SU-DHL-6 (cell line): Measurements from ENCODE around the gene ST6GALNAC3.

Experiments used
- H2AFZ ChIP-seq: fragments of 200-600 bp; sonication (generic); 2 replicates; pipeline ENCODE4 v1.6.1; 2014; ENCODE audit warnings: low read depth, mild to moderate bottlenecking, moderate library complexity, mixed read lengths, antibody characterized with exemption, low read length; ENCODE audit not compliant: severe bottlenecking
- H3F3A ChIP-seq: fragments of 200-600 bp; shearing (Covaris generic); 2 replicates; pipeline ENCODE4 v1.6.0; 2016; ENCODE audit warnings: antibody characterized with exemption, mild to moderate bottlenecking; ENCODE audit not compliant: insufficient read depth
- H3K27ac ChIP-seq: fragments of 200-600 bp; sonication (generic); 2 replicates; pipeline ENCODE4 v1.5.1; 2016; ENCODE audit warnings: low read depth, mild to moderate bottlenecking, low read length, moderate library complexity, mixed read lengths
- H3K27me3 ChIP-seq: fragments of 200-600 bp; sonication (generic), shearing (Covaris generic); 2 replicates; pipeline ENCODE4 v1.6.0; 2014; ENCODE audit warnings: mild to moderate bottlenecking, low read length
- H3K36me3 ChIP-seq: fragments of 200-600 bp; sonication (generic); 2 replicates; pipeline ENCODE4 v1.6.1; 2014; ENCODE audit warnings: mild to moderate bottlenecking, low read length, mixed read lengths
- H3K4me2 ChIP-seq: fragments of 300-600, 200-600 bp; shearing (Covaris generic), sonication (generic); 2 replicates; pipeline ENCODE4 v1.6.0; 2014; ENCODE audit warnings: low read length, low read depth, mild to moderate bottlenecking; ENCODE audit not compliant: poor library complexity, severe bottlenecking
- H3K4me3 ChIP-seq: fragments of 200-600 bp; sonication (generic); 2 replicates; pipeline ENCODE4 v1.5.1; 2014; ENCODE audit warnings: antibody characterized with exemption, low read length, mild to moderate bottlenecking, mixed read lengths; ENCODE audit not compliant: insufficient read depth, poor library complexity, severe bottlenecking
- H3K79me2 ChIP-seq: fragments of 200-600 bp; sonication (generic); 2 replicates; pipeline ENCODE4 v1.6.1; 2014; ENCODE audit warnings: mild to moderate bottlenecking, low read length, moderate library complexity; ENCODE audit not compliant: insufficient read depth
- H3K9ac ChIP-seq: fragments of 200-600 bp; sonication (generic); 2 replicates; pipeline ENCODE4 v1.7.0; 2014; ENCODE audit warnings: mild to moderate bottlenecking, low read length
- H3K9me2 ChIP-seq: fragments of 200-600 bp; sonication (generic); replicated peaks from 2 replicates; pipeline ENCODE4 v1.6.1; 2014; ENCODE audit warnings: low read length; ENCODE audit not compliant: insufficient read depth
- H3K9me3 ChIP-seq: fragments of 200-600 bp; sonication (generic); 2 replicates; pipeline ENCODE4 v1.6.1; 2014; ENCODE audit warnings: low read length, mixed read lengths; ENCODE audit not compliant: insufficient read depth
- H4K20me1 ChIP-seq: fragments of 200-600 bp; sonication (generic); 2 replicates; pipeline ENCODE4 v1.6.1; 2014; ENCODE audit warnings: low read depth, mild to moderate bottlenecking, antibody characterized with exemption, low read length, moderate library complexity, mixed read lengths
- CTCF ChIP-seq: fragments of 200-600 bp; sonication (generic); IDR thresholded peaks from one replicate; pipeline ENCODE4 v1.5.1; 2017; ENCODE audit warnings: antibody characterized with exemption, mild to moderate bottlenecking, low read length, moderate library complexity; ENCODE audit not compliant: insufficient read depth, poor library complexity, severe bottlenecking
- EZH2phosphoT487 ChIP-seq: fragments of 200-600 bp; sonication (generic), shearing (Covaris generic); conservative IDR thresholded peaks from 2 replicates; pipeline ENCODE4 v1.6.1; 2018; ENCODE audit warnings: mild to moderate bottlenecking, antibody characterized with exemption, low read length, moderate library complexity, mixed read lengths

ST6GALNAC3 gene

GRCh38 chr1:76129731-76130130 lies 55.2 kb downstream of the ST6GALNAC3 start:
- Histone ChIP-seq H3F3A (no peaks in the 10 kb centered on the region), H3K36me3 (no peaks in the 10 kb centered on the region), H3K27ac (no peak overlapping the region), H2AFZ (no peak overlapping the region), H3K4me2 (no peak overlapping the region), H3K9me3 (no peaks in the 10 kb centered on the region), H3K4me3 (no peak overlapping the region), H3K9me2 (no peaks in the 10 kb centered on the region), H3K79me2 (no peaks in the 10 kb centered on the region), H3K27me3 (no peaks in the 10 kb centered on the region), H4K20me1 (no peaks in the 10 kb centered on the region), H3K9ac (no peak overlapping the region)
- TF ChIP-seq CTCF, result no peak
- no peak for TF ChIP-seq EZH2phosphoT487

DNA sequence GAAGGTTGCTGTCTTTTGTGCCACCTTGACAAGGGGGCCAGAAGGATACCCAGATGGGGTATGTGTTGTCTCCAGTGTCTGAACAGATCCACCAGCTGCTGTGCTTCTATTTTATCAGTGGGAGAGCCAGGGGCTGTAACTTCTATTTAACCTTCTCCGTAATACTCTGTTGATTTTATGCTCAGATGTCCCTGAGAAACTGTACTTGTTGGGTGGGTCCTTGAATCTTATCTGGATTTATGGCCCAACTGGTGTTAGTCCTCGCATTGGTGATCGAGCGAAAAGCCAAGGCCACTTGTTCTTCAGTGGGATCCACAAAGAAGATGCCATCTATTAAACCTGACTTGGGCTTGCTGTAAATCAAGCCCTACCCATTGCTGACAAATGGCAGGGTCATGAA lies 56.4 kb downstream of the ST6GALNAC3 start:
- Histone ChIP-seq H3K27ac (no peak overlapping the region), H3K4me3 (no peak overlapping the region), H3K4me2 (no peak overlapping the region), H3F3A (no peaks in the 10 kb centered on the region), H3K9ac (no peak overlapping the region), H3K9me3 (no peaks in the 10 kb centered on the region), H4K20me1 (no peaks in the 10 kb centered on the region), H2AFZ (no peak overlapping the region), H3K9me2 (no peaks in the 10 kb centered on the region), H3K36me3 (no peaks in the 10 kb centered on the region), H3K79me2 (no peaks in the 10 kb centered on the region), H3K27me3 (no peaks in the 10 kb centered on the region)
- TF ChIP-seq CTCF (no peak), EZH2phosphoT487 (no peak)

GRCh38 chr1:76133977-76134376 lies 59.4 kb downstream of the ST6GALNAC3 start:
- Histone ChIP-seq H3K27me3 (no peaks in the 10 kb centered on the region), H3K4me2 (no peak overlapping the region), H3K4me3 (no peak overlapping the region), H2AFZ (no peak overlapping the region), H3K9me3 (no peaks in the 10 kb centered on the region), H4K20me1 (no peaks in the 10 kb centered on the region), H3K27ac (no peak overlapping the region), H3F3A (no peaks in the 10 kb centered on the region), H3K9ac (no peak overlapping the region), H3K9me2 (no peaks in the 10 kb centered on the region), H3K79me2 (no peaks in the 10 kb centered on the region), H3K36me3 (no peaks in the 10 kb centered on the region)
- no peak for TF ChIP-seq EZH2phosphoT487
- TF ChIP-seq CTCF, result no peak
